Sigmoid colon (tissue), 7 donors: ENCODE data around the gene C3orf38. TPM values are rescaled to one million over a fixed set of nuclear protein-coding genes. Genes with fewer than 3 reads are reported as not detected.
"Not testable (repeated sequence)": the region's sequence is repeated elsewhere in the genome, so short reads cannot be mapped to it uniquely, and the experiment has no call there.

ENCODE experiments used
- DNase-seq: peaks from one replicate; pipeline ENCODE4 v3.0.0-alpha.2; 2019
- H3K27ac ChIP-seq, 4 donors: fragments of 200-600 bp; sonication (generic); one replicate each; pipeline ENCODE4 v1.5.1; 2016 to 2019; ENCODE audit warnings: mild to moderate bottlenecking in 1 of 4
- H3K27me3 ChIP-seq, 3 donors: fragments of 200-600 bp; sonication (generic); one replicate each; pipeline ENCODE4 v1.5.1; 2019; ENCODE audit warnings: mild to moderate bottlenecking in 1 of 3
- H3K36me3 ChIP-seq, 4 donors: fragments of 200-600 bp; sonication (generic); one replicate each; pipeline ENCODE4 v1.5.1; 2016 to 2019
- H3K4me1 ChIP-seq, 4 donors: fragments of 200-600 bp; sonication (generic); one replicate each; pipeline ENCODE4 v1.5.1; 2017 to 2019
- H3K4me3 ChIP-seq, 4 donors: fragments of 200-600 bp; sonication (generic); one replicate each; pipeline ENCODE4 v1.5.1; 2017 to 2019; ENCODE audit warnings: mild to moderate bottlenecking in 2 of 4, moderate library complexity in 1 of 4
- H3K9me3 ChIP-seq, 4 donors: fragments of 200-600 bp in 3 of 4; sonication (generic) in 3 of 4; one replicate each; pipeline versions ENCODE4 v1.5.1 to v1.6.1; 2013 to 2019
- CTCF ChIP-seq, 4 experiments: fragments of 450-650 bp in 3 of 4; fragments of 200-600 bp in 1 of 4; IDR thresholded peaks; one replicate each; pipeline ENCODE4 v1.5.1; 2016 to 2019; ENCODE audit warnings: antibody characterized with exemption in 4 of 4, mild to moderate bottlenecking in 3 of 4, moderate library complexity in 2 of 4
- EP300 ChIP-seq, 4 donors: sonication (generic); formaldehyde crosslinking; IDR thresholded peaks; one replicate each; pipeline ENCODE4 v1.6.1; 2017; ENCODE audit warnings: antibody characterized with exemption in 4 of 4
- POLR2A ChIP-seq, 2 donors: fragments of 450-650 bp; IDR thresholded peaks; one replicate each; pipeline ENCODE4 v1.6.1; 2016; ENCODE audit warnings: antibody characterized with exemption in 2 of 2, mild to moderate bottlenecking in 2 of 2, moderate library complexity in 2 of 2
- POLR2AphosphoS5 ChIP-seq, 4 donors: sonication (generic); formaldehyde crosslinking; IDR thresholded peaks; one replicate each; pipeline ENCODE4 v1.6.1; 2017; ENCODE audit warnings: antibody characterized with exemption in 4 of 4
- WGBS, 2 donors: extraction: QIAGEN DNeasy Blood & Tissue Kit; methylation state at CpG; one replicate each; pipeline ENCODE4 v1.1.7; 2013; 5-methylcytosine and 5-hydroxymethylcytosine counted together
- intact Hi-C: fragments of 100-400 bp; cut with DNase I; formaldehyde crosslinking; loops from one replicate; pipeline ENCODE4 v1.15.1; 2023
- polyA plus RNA-seq, 3 donors: library from polyadenylated mRNA; stranded (reverse); fragments of 200-250 nt; gene quantifications; one replicate each; pipeline ENCODE4 v1.2.3, GENCODE V29; 2013
- total RNA-seq, 4 donors: library from RNA; depleted of rRNA; stranded (reverse); fragments of >200 nt; gene quantifications; one replicate each; pipeline ENCODE4 v1.1.0, GENCODE V29; 2016
- donor health status: healthy with polysubstance abuse.
- donor health status: Bipolar disorder and iron deficiency.
- donor health status: healthy.

C3orf38 gene
- total and polyA plus RNA-seq, 7 donors, result 9.1 to 19.3 (median 16.9) TPM

DNA sequence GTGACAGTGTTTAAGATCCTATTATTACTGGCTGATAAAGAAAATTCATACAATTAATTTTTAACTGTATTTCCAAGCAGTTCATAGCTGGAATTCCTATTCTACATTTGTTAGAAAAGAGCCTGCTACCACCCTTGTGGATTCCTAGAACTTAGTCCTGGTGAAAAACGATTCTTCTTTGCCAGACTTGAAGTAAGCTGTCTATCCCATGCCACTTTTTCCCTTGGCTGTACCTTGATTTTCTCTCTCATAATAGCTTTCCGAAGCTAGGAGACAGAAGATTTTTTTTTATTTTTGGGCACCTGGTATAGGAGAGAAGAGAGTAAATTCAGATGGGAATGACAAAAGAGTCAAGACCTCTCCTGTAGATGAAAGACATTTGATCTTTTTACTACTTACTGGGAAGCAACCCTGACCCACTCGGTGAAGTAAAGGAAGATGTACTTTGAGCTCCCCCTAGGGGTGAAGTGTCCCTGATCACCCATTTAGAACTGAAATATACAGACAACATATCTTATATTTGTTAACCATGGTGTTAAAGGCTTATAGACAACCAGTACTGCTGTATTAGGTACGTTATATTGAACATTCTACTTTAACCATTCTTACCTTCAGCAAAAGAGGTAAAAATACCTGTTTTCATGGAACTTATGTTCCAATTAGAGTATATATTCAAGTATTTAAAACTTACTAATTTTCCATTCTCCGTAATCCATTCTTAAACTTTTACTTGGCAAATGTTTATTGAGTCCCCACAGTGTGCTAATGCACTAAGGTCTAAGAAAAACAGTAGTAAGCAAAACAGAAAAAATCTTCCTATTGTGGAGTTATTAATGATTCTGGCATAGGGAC, 36.2 kb upstream of the C3orf38 start:
- Histone ChIP-seq H3K9me3 (no peaks in the 10 kb centered on the region), H3K4me3 (no peak overlapping the region), H3K27ac (no peak overlapping the region), H3K4me1 (peaks cover 0 to 19% (median 5%) of the 10 kb centered on the region in 4 donors), H3K36me3 (peaks cover 0 to 11% (median 0%) of the 10 kb centered on the region in 4 donors), H3K27me3 (no peaks in the 10 kb centered on the region)
- no peak for DNase-seq
- WGBS, 2 donors, result 44 to 52% methylated on average over 5 of the region's 5 CpGs
- intact Hi-C loops, result loop anchor here (10.0 kb wide), 1 partner anchor 759 kb away; no protein-coding TSS in a partner anchor
- TF ChIP-seq CTCF (IDR thresholded peaks at IDR 0.05) (peak; percentile 41 to 68 (median 58)), POLR2AphosphoS5 (IDR thresholded peaks at IDR 0.05) (no peak)

DNA sequence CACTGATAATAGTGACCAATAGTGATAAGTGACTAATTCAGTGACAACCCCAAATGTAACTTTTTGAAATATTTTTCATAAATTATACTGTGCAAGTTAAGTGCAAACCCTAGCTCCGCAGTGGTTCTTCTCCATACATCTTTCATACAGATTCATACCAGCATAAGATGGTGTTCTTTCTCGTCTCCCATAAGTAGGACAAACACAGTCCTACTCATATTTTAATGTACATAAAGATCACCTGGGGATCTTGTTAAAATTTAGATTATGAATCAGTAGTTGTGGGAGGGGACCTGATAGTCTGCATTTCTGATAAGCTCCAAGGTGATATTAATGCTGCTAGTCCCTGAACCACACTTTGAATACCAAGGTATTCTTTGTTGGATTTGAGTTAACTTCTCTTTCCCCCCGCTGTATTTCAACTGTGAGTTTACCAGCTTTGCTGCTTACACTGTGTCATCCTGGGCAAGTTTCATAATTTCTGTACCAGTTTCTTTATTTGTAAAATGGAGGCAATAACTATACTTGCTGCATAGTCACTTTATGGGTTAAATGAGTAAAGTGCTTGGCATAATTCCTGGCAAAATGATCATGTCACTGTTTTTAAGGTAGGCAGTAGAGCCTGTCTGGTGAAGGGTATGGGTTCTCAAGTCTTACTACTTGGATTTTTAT, 34.7 kb upstream of the C3orf38 start:
- intact Hi-C loops, result loop anchor here (10.0 kb wide), 1 partner anchor 760 kb away; no protein-coding TSS in a partner anchor
- peaks cover 0 to 12% (median 0%) of the 10 kb centered on the region in 4 donors for H3K36me3 ChIP-seq
- no peaks in the 10 kb centered on the region for H3K27me3 ChIP-seq
- 89 to 93% methylated on average over 3 of the region's 3 CpGs for WGBS, 2 donors
- H3K4me1 ChIP-seq, result peaks cover 0 to 16% (median 3%) of the 10 kb centered on the region in 4 donors
- H3K27ac ChIP-seq, result no peak overlapping the region
- no peaks in the 10 kb centered on the region for H3K9me3 ChIP-seq
- H3K4me3 ChIP-seq, result no peak overlapping the region
- DNase-seq, result no peak
- TF ChIP-seq CTCF (IDR thresholded peaks at IDR 0.05), result no peak
- TF ChIP-seq EP300 (IDR thresholded peaks at IDR 0.05), result no peak
- TF ChIP-seq POLR2AphosphoS5 (IDR thresholded peaks at IDR 0.05), result no peak
- TF ChIP-seq POLR2A (IDR thresholded peaks at IDR 0.05), result no peak

- 39 to 47% methylated on average over 1 of the region's 1 CpG for WGBS, 2 donors
- intact Hi-C loops, result loop anchor here (10.0 kb wide), 1 partner anchor 763 kb away; no protein-coding TSS in a partner anchor
- Histone ChIP-seq H3K4me3 (no peak overlapping the region), H3K36me3 (peaks cover 0 to 12% (median 0%) of the 10 kb centered on the region in 4 donors), H3K4me1 (peaks cover 0 to 8% (median 0%) of the 10 kb centered on the region in 4 donors), H3K27me3 (no peaks in the 10 kb centered on the region), H3K9me3 (no peaks in the 10 kb centered on the region), H3K27ac (no peak overlapping the region)
- TF ChIP-seq CTCF (IDR thresholded peaks at IDR 0.05) (no peak), POLR2AphosphoS5 (IDR thresholded peaks at IDR 0.05) (no peak), EP300 (IDR thresholded peaks at IDR 0.05) (no peak), POLR2A (IDR thresholded peaks at IDR 0.05) (no peak)
- DNase-seq, result no peak
Observed at GRCh38 chr3:88117683-88118082, 32.1 kb upstream of the C3orf38 start.

DNA sequence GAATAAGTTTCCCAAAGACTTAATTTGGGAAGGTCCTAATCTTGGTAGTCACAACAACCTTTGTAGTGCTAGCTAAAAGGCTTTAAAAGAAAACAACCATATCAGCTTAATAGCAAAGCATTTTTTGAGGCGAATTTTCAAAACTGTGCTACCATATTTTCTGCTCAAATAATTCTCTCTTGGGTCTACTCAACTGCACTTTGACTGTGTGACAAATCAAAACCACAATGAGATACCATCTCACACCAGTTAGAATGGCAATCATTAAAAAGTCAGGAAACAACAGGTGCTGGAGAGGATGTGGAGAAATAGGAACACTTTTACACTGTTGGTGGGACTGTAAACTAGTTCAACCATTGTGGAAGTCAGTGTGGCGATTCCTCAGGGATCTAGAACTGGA, 31.2 kb upstream of the C3orf38 start:
- 96 to 97% methylated on average over 1 of the region's 2 CpGs for WGBS, 2 donors
- not testable (repeated sequence) for H3K27ac ChIP-seq, H3K4me3 ChIP-seq, DNase-seq, H3K27me3 ChIP-seq, H3K9me3 ChIP-seq, H3K4me1 ChIP-seq
- peaks cover 0 to 12% (median 0%) of the 10 kb centered on the region in 4 donors for H3K36me3 ChIP-seq
- intact Hi-C loops, result loop anchor here (10.0 kb wide), 1 partner anchor 764 kb away; no protein-coding TSS in a partner anchor

- Histone ChIP-seq H3K36me3 (peaks cover 0 to 5% (median 0%) of the 10 kb centered on the region in 4 donors), H3K9me3 (no peaks in the 10 kb centered on the region), H3K4me3 (no peak overlapping the region), H3K4me1 (no peaks in the 10 kb centered on the region), H3K27ac (no peak overlapping the region), H3K27me3 (no peaks in the 10 kb centered on the region)
- intact Hi-C loops, result no loop called here
- TF ChIP-seq EP300 (IDR thresholded peaks at IDR 0.05), result no peak
- whole genome bisulfite sequencing, 2 donors, result 94 to 95% methylated on average over 1 of the region's 1 CpG
- no peak for DNase-seq
Observed at GRCh38 chr3:88123526-88123925, 26.2 kb upstream of the C3orf38 start.
